ENCODE data around the gene ATOH1. TPM values are rescaled to one million over a fixed set of nuclear protein-coding genes. Genes with fewer than 3 reads are reported as not detected.
A peak's percentile ranks its signal among the peaks of the same experiment; 100 is the strongest.

Gene ATOH1
- total RNA-seq, 1 donor from 2014 or later = not detected

GRCh38 chr4:93828995-93829819, 654 bp downstream of the ATOH1 start:
- Mint-ChIP-seq H3K4me3 (ENCODE audit: unreplicated experiment) (peak overlapping the region; percentile 63), H3K36me3 (ENCODE audit: low read depth) (peaks cover 2% of the 10 kb centered on the region), H3K9me3 (ENCODE audit: low read depth) (no peaks in the 10 kb centered on the region), H3K4me1 (ENCODE audit: low read depth) (peaks cover 28% of the 10 kb centered on the region), H3K27me3 (ENCODE audit: low read depth) (peaks cover 89% of the 10 kb centered on the region), H3K27ac (ENCODE audit: unreplicated experiment) (no peak overlapping the region)
- TF ChIP-seq CTCF (IDR thresholded peaks at IDR 0.05) = no peak
- peak; percentile 86 for DNase-seq (ENCODE audit: low spot score)

DNA sequence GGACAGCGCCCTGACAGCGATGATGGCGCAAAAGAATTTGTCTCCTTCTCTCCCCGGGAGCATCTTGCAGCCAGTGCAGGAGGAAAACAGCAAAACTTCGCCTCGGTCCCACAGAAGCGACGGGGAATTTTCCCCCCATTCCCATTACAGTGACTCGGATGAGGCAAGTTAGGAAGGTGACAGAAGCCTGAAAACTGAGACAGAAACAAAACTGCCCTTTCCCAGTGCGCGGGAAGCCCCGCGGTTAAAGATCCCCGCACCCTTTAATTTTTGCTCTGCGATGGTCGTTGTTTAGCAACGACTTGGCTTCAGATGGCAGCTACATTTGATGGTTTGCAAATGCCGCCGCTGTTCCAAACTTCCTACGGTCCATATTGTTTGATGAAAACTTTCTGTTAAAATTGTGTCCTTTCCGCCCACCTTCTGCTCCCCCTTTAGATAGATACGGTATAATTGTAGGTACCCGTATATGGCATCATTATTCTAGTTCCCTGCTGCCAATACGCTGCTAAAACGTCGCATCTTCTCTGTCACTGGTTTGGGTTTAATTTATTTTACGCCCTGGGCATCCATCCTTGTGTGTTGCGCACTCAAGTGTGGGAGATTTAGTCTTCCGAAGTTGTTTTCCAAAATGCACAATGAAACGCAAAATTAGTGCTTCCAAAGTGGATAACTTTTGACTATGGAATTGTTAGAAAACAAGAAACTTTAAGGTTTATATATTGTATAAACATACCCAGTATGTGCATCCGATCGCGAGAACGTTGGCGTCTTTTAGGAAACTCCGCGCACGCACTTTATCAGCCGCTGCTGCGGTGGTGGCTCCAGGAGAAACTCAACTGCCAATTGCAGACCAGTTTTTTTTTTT, 1.5 kb downstream of the ATOH1 start:
- DNase-seq (ENCODE audit: low spot score) = no peak
- no peak for TF ChIP-seq CTCF (IDR thresholded peaks at IDR 0.05)
- H3K36me3 Mint-ChIP-seq (ENCODE audit: low read depth) = peaks cover 2% of the 10 kb centered on the region
- no peak overlapping the region for H3K4me3 Mint-ChIP-seq (ENCODE audit: unreplicated experiment)
- no peak overlapping the region for H3K27ac Mint-ChIP-seq (ENCODE audit: unreplicated experiment)
- no peaks in the 10 kb centered on the region for H3K9me3 Mint-ChIP-seq (ENCODE audit: low read depth)
- peaks cover 32% of the 10 kb centered on the region for H3K4me1 Mint-ChIP-seq (ENCODE audit: low read depth)
- H3K27me3 Mint-ChIP-seq (ENCODE audit: low read depth) = peaks cover 88% of the 10 kb centered on the region

DNA sequence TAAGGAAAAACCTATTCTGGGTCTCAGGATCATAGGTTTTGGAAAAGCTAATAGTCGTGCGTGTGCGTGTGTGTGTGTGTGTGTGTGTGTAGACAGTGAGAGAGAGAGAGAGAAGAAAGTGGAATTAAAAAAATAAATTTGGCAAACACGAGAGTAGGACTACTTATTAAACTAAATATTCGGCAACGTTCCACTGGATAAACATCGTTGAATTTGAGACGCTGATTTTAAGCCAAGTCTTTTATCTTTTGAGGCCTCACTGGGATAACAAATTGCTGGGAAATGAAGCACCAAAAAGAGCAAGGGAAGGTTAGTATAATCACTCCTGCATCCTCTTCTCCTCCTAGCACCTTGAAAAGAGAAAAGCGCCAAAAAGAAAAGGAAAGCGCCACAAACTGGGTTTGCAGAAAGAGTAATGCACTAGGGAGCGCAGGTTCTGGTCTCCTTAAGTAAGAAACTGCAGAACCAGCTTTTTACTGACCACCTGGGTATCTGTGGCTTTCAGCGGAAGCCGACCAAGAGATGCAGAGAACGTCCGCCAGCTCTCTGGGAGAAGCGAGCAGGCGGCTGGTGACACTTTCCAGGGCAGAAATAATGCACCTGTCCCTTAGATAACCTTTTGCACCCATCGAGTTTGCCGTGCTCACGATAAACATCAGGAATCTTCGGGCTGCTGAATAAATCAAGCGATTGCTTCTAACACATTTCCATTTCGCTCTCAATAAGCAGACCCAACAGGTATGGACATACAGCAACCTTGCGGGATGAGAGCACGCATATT, 3.4 kb downstream of the ATOH1 start:
- H3K4me1 Mint-ChIP-seq (ENCODE audit: low read depth) = peaks cover 32% of the 10 kb centered on the region
- no peak overlapping the region for H3K27ac Mint-ChIP-seq (ENCODE audit: unreplicated experiment)
- no peaks in the 10 kb centered on the region for H3K9me3 Mint-ChIP-seq (ENCODE audit: low read depth)
- no peak for TF ChIP-seq CTCF (IDR thresholded peaks at IDR 0.05)
- H3K4me3 Mint-ChIP-seq (ENCODE audit: unreplicated experiment) = no peak overlapping the region
- peaks cover 87% of the 10 kb centered on the region for H3K27me3 Mint-ChIP-seq (ENCODE audit: low read depth)
- H3K36me3 Mint-ChIP-seq (ENCODE audit: low read depth) = peaks cover 4% of the 10 kb centered on the region
- DNase-seq (ENCODE audit: low spot score) = no peak

DNA sequence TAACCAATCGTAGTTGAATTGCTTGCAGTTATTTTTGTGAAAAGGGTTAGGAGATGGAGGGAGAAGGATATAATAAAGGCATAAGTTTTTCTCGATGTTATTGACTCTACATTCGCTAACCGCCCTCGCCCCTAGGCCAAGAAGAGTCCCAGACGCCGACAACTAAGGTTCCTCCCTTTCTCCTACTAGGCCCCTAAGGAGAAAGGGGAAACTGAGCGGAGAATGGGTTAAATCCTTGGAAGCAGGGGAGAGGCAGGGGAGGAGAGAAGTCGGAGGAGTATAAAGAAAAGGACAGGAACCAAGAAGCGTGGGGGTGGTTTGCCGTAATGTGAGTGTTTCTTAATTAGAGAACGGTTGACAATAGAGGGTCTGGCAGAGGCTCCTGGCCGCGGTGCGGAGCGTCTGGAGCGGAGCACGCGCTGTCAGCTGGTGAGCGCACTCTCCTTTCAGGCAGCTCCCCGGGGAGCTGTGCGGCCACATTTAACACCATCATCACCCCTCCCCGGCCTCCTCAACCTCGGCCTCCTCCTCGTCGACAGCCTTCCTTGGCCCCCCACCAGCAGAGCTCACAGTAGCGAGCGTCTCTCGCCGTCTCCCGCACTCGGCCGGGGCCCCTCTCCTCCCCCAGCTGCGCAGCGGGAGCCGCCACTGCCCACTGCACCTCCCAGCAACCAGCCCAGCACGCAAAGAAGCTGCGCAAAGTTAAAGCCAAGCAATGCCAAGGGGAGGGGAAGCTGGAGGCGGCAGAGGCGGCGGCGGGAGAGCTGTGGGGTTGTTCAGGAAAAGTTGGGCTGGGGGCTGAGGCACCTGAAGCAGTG, 5.9 kb downstream of the ATOH1 start:
- H3K4me3 Mint-ChIP-seq (ENCODE audit: unreplicated experiment) = peak overlapping the region; percentile 60
- no peaks in the 10 kb centered on the region for H3K9me3 Mint-ChIP-seq (ENCODE audit: low read depth)
- H3K4me1 Mint-ChIP-seq (ENCODE audit: low read depth) = peaks cover 14% of the 10 kb centered on the region
- no peak for TF ChIP-seq CTCF (IDR thresholded peaks at IDR 0.05)
- DNase-seq (ENCODE audit: low spot score) = no peak
- peaks cover 4% of the 10 kb centered on the region for H3K36me3 Mint-ChIP-seq (ENCODE audit: low read depth)
- H3K27ac Mint-ChIP-seq (ENCODE audit: unreplicated experiment) = no peak overlapping the region
- H3K27me3 Mint-ChIP-seq (ENCODE audit: low read depth) = peaks cover 76% of the 10 kb centered on the region

Data from chondrocyte (in vitro differentiated cells).